NT2/D1 (cell line): ENCODE measurements around the gene ZNF605.

Experiments used
- YY1 ChIP-seq: IDR thresholded peaks from 2 replicates; pipeline ENCODE4 v1.6.1; 2011; ENCODE audit not compliant: insufficient read length, insufficient read depth
- ZNF274 ChIP-seq: IDR thresholded peaks from 2 replicates; pipeline ENCODE4 v1.6.1; 2011; ENCODE audit warnings: mild to moderate bottlenecking, low read depth, low read length

DNA sequence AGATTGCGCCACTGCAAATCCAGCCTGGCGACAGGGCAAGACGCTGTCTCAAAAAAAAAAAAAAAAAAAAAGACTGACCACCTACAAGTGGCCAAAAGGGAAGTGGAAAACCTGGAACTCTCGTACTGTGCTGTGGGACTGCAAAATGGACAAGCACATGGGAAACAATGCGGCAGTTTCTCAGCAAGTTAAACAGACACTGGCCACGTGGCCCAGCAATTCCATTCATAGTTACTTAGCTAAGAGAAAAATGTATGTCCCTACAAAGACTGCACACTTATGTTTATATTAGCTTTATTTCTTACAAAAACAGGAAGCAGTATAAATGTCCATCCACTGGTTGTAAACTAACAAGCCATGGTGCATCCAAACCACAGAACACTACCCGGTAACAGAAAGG, 74.3 kb downstream of the ZNF605 start:
- TF ChIP-seq ZNF274 (no peak), YY1 (no peak)
